Thyroid gland (tissue), 4 donors: ENCODE measurements around the gene EPHA1. TPM values are rescaled to one million over a fixed set of nuclear protein-coding genes. Genes with fewer than 3 reads are reported as not detected.

Source experiments
- DNase-seq, 2 donors: peaks; one replicate each; pipeline ENCODE4 v3.0.0-alpha.2; 2019
- H3K27ac ChIP-seq, 3 donors: fragments of 200-600 bp; sonication (generic); 1 replicate in 2 of 3; 2 replicates in 1 of 3; pipeline ENCODE4 v1.5.1; 2016 to 2019; ENCODE audit warnings: mild to moderate bottlenecking in 1 of 3, moderate library complexity in 1 of 3
- H3K27me3 ChIP-seq: fragments of 200-600 bp; sonication (generic); one replicate; pipeline ENCODE4 v1.5.1; 2019
- H3K36me3 ChIP-seq, 2 donors: fragments of 200-600 bp; sonication (generic); one replicate each; pipeline ENCODE4 v1.5.1; 2016 to 2019
- H3K4me1 ChIP-seq, 2 donors: fragments of 200-600 bp; sonication (generic); one replicate each; pipeline ENCODE4 v1.5.1; 2017 to 2019
- H3K4me3 ChIP-seq, 3 donors: fragments of 200-600 bp; sonication (generic); replicated peaks in 1 of 3; 1 replicate in 2 of 3; 2 replicates in 1 of 3; pipeline ENCODE4 v1.5.1; 2016; ENCODE audit warnings: mild to moderate bottlenecking in 1 of 3
- H3K9me3 ChIP-seq: fragments of 200-600 bp; sonication (generic); one replicate; pipeline ENCODE4 v1.5.1; 2017
- CTCF ChIP-seq, 6 experiments: fragments of 200-600 bp in 3 of 6; fragments of 450-650 bp in 3 of 6; sonication (generic) in 3 of 6; IDR thresholded peaks; one replicate each; pipeline ENCODE4 v1.5.1; 2016 to 2019; ENCODE audit warnings: antibody characterized with exemption in 6 of 6, mild to moderate bottlenecking in 2 of 6, inconsistent platforms in 1 of 6, moderate library complexity in 1 of 6
- POLR2A ChIP-seq, 2 donors: fragments of 450-650 bp; IDR thresholded peaks; one replicate each; pipeline ENCODE4 v1.6.1; 2017; ENCODE audit warnings: antibody characterized with exemption in 2 of 2, mild to moderate bottlenecking in 2 of 2, moderate library complexity in 1 of 2
- whole genome bisulfite sequencing, 2 donors: methylation state at CpG; one replicate each; pipeline ENCODE4 v1.1.5; 2017; 5-methylcytosine and 5-hydroxymethylcytosine counted together
- intact Hi-C: fragments of 100-400 bp; cut with DNase I; formaldehyde crosslinking; loops from one replicate; pipeline ENCODE4 v1.15.1; 2023
- total RNA-seq, 4 donors: library from RNA; depleted of rRNA; stranded (reverse); fragments of >200 nt; gene quantifications; one replicate each; pipeline ENCODE4 v1.2.3, GENCODE V29; 2016

Gene EPHA1
- total RNA-seq, 4 donors from 2014 or later: 7.5 to 22.4 (median 16.4) TPM

DNA sequence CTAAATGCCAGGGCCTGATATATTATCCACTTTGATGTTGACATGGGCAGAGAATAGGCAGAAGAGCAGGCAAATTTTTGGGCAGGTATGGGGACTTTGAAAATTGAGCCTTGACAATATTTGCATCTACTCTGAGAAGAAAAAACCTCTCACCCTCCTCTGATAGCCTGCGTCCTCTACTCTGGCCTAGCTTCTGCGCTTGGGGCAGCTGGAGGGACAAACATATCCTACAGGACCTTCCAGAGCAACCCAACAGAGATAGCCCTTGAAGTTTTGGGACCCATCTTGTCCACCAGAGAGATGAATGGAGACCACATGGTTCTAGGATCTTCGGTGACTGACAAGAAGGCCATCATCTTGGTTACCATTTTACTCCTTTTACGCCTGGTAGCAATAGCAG, 34.5 kb upstream of the EPHA1 start, which contains the start of gene TAS2R60:
TAS2R60 (plus strand) TSS at position 301 of the 400 bp plus-strand sequence; CDS start at position 301, 0 bp downstream.
- intact Hi-C loops: no loop called here
- H3K9me3 ChIP-seq: no peaks in the 10 kb centered on the region
- TF ChIP-seq POLR2A (IDR thresholded peaks at IDR 0.05): no peak
- TF ChIP-seq CTCF (IDR thresholded peaks at IDR 0.05): no peak
- no peak for DNase-seq
- H3K27me3 ChIP-seq: peaks cover 5% of the 10 kb centered on the region
- no peaks in the 10 kb centered on the region for H3K4me1 ChIP-seq
- WGBS, 2 donors: 77 to 79% methylated on average over 4 of the region's 4 CpGs
- no peak within 1 kb of the TSS for H3K4me3 ChIP-seq
- no peak within 1 kb of the TSS for H3K27ac ChIP-seq
- H3K36me3 ChIP-seq: no peaks in the 10 kb centered on the region

GRCh38 chr7:143439866-143440265, 31.2 kb upstream of the EPHA1 start:
- intact Hi-C loops: no loop called here
- Histone ChIP-seq H3K4me3 (no peak overlapping the region), H3K27ac (no peak overlapping the region), H3K9me3 (no peaks in the 10 kb centered on the region), H3K4me1 (peaks cover 0 to 5% of the 10 kb centered on the region in 2 donors), H3K36me3 (no peaks in the 10 kb centered on the region), H3K27me3 (no peaks in the 10 kb centered on the region)
- 92 to 95% methylated on average over 2 of the region's 2 CpGs for WGBS, 2 donors
- DNase-seq: no peak
- TF ChIP-seq POLR2A (IDR thresholded peaks at IDR 0.05) (no peak), CTCF (IDR thresholded peaks at IDR 0.05) (no peak)

GRCh38 chr7:143437578-143437977, 28.9 kb upstream of the EPHA1 start:
- intact Hi-C loops: no loop called here
- Histone ChIP-seq H3K9me3 (no peaks in the 10 kb centered on the region), H3K4me3 (no peak overlapping the region), H3K27me3 (no peaks in the 10 kb centered on the region), H3K36me3 (no peaks in the 10 kb centered on the region), H3K27ac (no peak overlapping the region), H3K4me1 (peaks cover 0 to 11% of the 10 kb centered on the region in 2 donors)
- TF ChIP-seq POLR2A (IDR thresholded peaks at IDR 0.05) (no peak), CTCF (IDR thresholded peaks at IDR 0.05) (no peak)
- no peak for DNase-seq
- WGBS, 2 donors: 66 to 76% methylated on average over 4 of the region's 4 CpGs

GRCh38 chr7:143436325-143436946, 27.8 kb upstream of the EPHA1 start:
- Histone ChIP-seq H3K4me1 (peaks cover 0 to 11% of the 10 kb centered on the region in 2 donors), H3K4me3 (no peak overlapping the region), H3K9me3 (no peaks in the 10 kb centered on the region), H3K27me3 (no peaks in the 10 kb centered on the region), H3K36me3 (no peaks in the 10 kb centered on the region), H3K27ac (no peak overlapping the region)
- DNase-seq: no peak
- intact Hi-C loops: no loop called here
- 93 to 94% methylated on average over 3 of the region's 3 CpGs for WGBS, 2 donors
- TF ChIP-seq POLR2A (IDR thresholded peaks at IDR 0.05) (no peak), CTCF (IDR thresholded peaks at IDR 0.05) (no peak)

DNA sequence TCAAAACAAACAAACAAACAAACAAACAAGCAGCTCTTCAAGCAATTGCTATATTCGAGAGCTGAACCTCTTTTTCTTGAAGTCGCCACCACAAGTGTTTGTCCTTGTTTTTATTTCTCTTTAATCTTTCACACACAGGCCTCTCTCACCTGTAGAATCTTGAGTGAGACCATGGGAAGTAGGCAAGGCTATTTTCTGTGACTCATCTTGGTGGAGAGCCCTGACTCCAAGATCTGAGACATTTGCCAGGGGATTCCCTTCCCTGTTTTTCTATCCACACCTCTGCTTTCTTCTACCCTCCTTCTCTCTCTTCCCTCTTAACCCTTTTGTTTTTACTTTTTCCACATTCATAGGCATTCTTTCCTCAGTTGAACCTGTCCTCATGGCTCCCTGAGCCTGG, 26.6 kb upstream of the EPHA1 start:
- intact Hi-C loops: no loop called here
- Histone ChIP-seq H3K4me3 (no peak overlapping the region), H3K4me1 (peaks cover 0 to 11% of the 10 kb centered on the region in 2 donors), H3K27me3 (no peaks in the 10 kb centered on the region), H3K36me3 (no peaks in the 10 kb centered on the region), H3K27ac (no peak overlapping the region), H3K9me3 (no peaks in the 10 kb centered on the region)
- no peak for TF ChIP-seq POLR2A (IDR thresholded peaks at IDR 0.05)
- no peak for TF ChIP-seq CTCF (IDR thresholded peaks at IDR 0.05)
- 65 to 73% methylated on average over 2 of the region's 2 CpGs for WGBS, 2 donors
- peak in 1 of 2 donors; percentile 11 for DNase-seq
